ENCODE results near the gene PKDREJ.

DNA sequence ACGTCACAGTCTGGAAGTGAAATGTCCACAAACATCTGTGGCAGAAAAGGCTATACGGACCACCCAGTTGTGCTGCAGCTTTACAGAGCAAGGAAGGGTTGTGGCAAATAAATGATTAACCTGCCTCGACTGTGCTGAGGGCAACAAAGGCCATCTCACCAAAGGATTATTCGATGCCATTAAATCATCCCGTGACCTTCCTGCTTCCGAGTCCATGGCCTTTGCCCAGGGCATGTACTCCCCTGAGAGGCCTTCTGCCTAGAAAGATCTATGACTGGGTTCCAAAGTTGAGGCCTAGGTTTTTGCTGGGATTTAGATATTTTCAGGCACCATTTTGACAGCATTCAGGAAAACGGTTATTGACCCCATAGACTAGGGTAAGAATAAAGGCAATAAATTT lies 22.2 kb downstream of the PKDREJ start:
- TF ChIP-seq, protein P1, sequence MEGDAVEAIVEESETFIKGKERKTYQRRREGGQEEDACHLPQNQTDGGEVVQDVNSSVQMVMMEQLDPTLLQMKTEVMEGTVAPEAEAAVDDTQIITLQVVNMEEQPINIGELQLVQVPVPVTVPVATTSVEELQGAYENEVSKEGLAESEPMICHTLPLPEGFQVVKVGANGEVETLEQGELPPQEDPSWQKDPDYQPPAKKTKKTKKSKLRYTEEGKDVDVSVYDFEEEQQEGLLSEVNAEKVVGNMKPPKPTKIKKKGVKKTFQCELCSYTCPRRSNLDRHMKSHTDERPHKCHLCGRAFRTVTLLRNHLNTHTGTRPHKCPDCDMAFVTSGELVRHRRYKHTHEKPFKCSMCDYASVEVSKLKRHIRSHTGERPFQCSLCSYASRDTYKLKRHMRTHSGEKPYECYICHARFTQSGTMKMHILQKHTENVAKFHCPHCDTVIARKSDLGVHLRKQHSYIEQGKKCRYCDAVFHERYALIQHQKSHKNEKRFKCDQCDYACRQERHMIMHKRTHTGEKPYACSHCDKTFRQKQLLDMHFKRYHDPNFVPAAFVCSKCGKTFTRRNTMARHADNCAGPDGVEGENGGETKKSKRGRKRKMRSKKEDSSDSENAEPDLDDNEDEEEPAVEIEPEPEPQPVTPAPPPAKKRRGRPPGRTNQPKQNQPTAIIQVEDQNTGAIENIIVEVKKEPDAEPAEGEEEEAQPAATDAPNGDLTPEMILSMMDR (IDR thresholded peaks at IDR 0.05), result no peak
- TF ChIP-seq POLR2A (IDR thresholded peaks at IDR 0.05), result no peak

Data from ovary (tissue), 3 donors.